Lower lobe of right lung (tissue), 2 donors: ENCODE measurements around the gene KCTD18. TPM values are rescaled to one million over a fixed set of nuclear protein-coding genes. Genes with fewer than 3 reads are reported as not detected.
A peak's percentile ranks its signal among the peaks of the same experiment; 100 is the strongest.

Source experiments
- ATAC-seq, 2 donors: fragments of 200-7000 bp; cut with Tn5 transposase; one replicate each; pipeline ENCODE4 v1.9.1; 2020 to 2022; ENCODE audit warnings: mild to moderate bottlenecking in 2 of 2, moderate library complexity in 2 of 2
- DNase-seq: peaks from one replicate; pipeline ENCODE4 v3.0.0-alpha.2; 2020
- H3K27ac ChIP-seq: fragments of 200-600 bp; one replicate; pipeline ENCODE4 v1.8.0; 2022
- H3K27me3 ChIP-seq: fragments of 200-600 bp; one replicate; pipeline ENCODE4 v1.8.0; 2022; ENCODE audit warnings: low read depth
- H3K36me3 ChIP-seq: fragments of 200-600 bp; one replicate; pipeline ENCODE4 v1.8.0; 2022; ENCODE audit warnings: mild to moderate bottlenecking
- H3K4me1 ChIP-seq: fragments of 200-600 bp; one replicate; pipeline ENCODE4 v1.8.0; 2022
- H3K4me3 ChIP-seq: fragments of 200-600 bp; one replicate; pipeline ENCODE4 v1.8.0; 2022; ENCODE audit warnings: mild to moderate bottlenecking
- H3K9me3 ChIP-seq: fragments of 200-600 bp; one replicate; pipeline ENCODE4 v1.8.0; 2022
- CTCF ChIP-seq: fragments of 200-600 bp; IDR thresholded peaks from one replicate; pipeline ENCODE4 v1.8.0; 2022; ENCODE audit warnings: antibody characterized with exemption, mild to moderate bottlenecking
- intact Hi-C: fragments of 100-400 bp; cut with DNase I; formaldehyde crosslinking; loops from one replicate; pipeline ENCODE4 v1.11.0; 2022
- total RNA-seq: library from RNA; stranded (reverse); fragmentation: NEBNext Ultra II Directional; extraction: Animal tissue kit (Norgen Biotek cat#: 25700); gene quantifications from one replicate; pipeline ENCODE4 v1.2.1, GENCODE V29; 2021
- donor health status: DM: no; HTN: yes; CAD: no; lungs with severe emphysema.

The KCTD18 gene
- total RNA-seq, 1 donor from 2014 or later, result 14.3 TPM

DNA sequence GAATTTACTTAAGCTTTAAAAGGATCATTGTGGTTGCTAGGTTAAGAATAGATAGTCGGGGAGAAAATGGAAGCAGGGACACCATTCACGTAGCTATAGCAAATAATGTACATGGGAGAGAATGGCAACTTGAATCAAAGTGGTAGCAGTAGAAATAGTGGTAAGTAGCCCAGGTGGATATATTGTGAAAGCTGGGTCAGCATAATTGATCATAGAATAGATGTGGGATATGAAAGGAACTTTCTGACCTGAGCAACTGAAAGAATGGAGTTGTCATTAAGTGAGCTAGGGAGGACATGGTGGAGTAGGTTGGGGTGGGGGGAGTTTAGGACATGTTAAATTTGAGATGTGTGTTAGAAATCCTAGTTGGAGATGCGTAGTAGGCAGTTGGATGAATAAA lies 18.4 kb upstream of the KCTD18 start:
- peaks cover 8% of the 10 kb centered on the region for H3K4me1 ChIP-seq
- DNase-seq, result no peak
- H3K9me3 ChIP-seq, result no peaks in the 10 kb centered on the region
- no peaks in the 10 kb centered on the region for H3K36me3 ChIP-seq
- intact Hi-C loops, result no loop called here
- no peak overlapping the region for H3K27ac ChIP-seq
- H3K27me3 ChIP-seq, result no peaks in the 10 kb centered on the region
- ATAC-seq, result no peak
- H3K4me3 ChIP-seq, result no peak overlapping the region
- no peak for TF ChIP-seq CTCF

DNA sequence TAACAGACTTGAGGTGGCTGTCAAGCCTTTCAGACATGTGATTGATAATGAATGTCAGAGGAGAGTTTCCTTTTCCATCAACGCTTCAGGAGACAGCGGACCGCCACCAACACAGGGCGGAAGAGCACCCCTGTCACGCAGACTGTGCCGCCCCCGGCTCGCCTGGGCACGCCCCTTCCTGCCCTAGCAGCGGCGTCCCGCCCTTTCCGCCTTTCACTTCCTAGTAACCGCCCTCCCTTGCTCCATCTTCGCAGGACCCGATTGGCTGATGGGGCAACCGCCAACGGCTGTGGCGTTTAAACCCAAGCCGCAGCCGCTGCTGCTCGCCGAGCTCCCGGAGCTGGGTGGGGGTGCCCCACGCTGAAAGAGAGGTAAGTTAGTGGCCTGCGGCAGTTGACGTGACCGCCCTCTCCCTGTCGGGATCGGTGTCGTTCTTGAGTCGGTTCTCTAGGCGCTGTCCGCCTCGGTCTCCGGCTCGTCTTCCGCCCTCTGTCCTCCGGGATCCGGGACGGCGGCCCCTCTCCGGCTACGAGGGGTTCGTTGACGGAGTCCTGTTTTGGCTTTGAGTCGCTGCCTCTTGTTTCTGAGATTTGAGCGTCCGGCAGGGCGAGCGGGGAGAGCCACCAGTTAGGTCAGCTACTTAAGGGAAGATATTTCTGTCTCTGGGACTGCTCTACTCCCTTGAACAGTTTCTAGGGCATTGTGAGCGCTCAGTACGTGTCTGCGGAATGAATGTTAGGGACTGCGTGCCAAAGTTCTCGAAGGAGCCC lies 16.2 kb upstream of the KCTD18 start, which contains the start of gene SGO2:
SGO2 (plus strand) TSS at position 326 of the 770 bp plus-strand sequence. CDS start 6,769 bp downstream, outside the sequence.
- intact Hi-C loops, result no loop called here
- Histone ChIP-seq H3K36me3 (no peaks in the 10 kb centered on the region), H3K4me3 (peak within 1 kb of the TSS; percentile 92), H3K4me1 (peaks cover 8% of the 10 kb centered on the region), H3K27me3 (no peaks in the 10 kb centered on the region), H3K27ac (peak within 1 kb of the TSS; percentile 56), H3K9me3 (no peaks in the 10 kb centered on the region)
- TF ChIP-seq CTCF, result no peak
- DNase-seq, result peak; percentile 97
- ATAC-seq, result peak; percentile 100

DNA sequence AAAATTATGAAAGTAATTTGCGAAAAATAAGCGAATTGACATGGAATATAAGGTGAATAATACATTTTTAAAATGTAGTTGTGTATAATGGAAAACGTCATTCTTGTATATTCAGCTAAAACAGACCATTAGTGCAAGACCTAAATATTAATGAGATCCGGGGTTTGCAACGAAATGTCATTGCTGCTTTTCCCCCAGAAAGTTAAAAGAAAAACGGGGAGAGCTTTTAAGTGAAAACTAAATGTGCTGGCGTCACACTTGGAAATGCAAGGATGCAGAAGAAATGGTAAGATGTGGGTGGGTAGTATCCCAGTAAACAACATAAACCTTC lies 15.6 kb upstream of the KCTD18 start:
- ATAC-seq, result no peak
- Histone ChIP-seq H3K27ac (peak overlapping the region; percentile 56), H3K9me3 (no peaks in the 10 kb centered on the region), H3K4me1 (peaks cover 8% of the 10 kb centered on the region), H3K36me3 (no peaks in the 10 kb centered on the region), H3K27me3 (no peaks in the 10 kb centered on the region), H3K4me3 (peak overlapping the region; percentile 92)
- TF ChIP-seq CTCF, result no peak
- DNase-seq, result no peak
- intact Hi-C loops, result no loop called here

GRCh38 chr2:200525066-200525465 lies 15.2 kb upstream of the KCTD18 start:
- no peaks in the 10 kb centered on the region for H3K27me3 ChIP-seq
- H3K4me1 ChIP-seq, result peaks cover 8% of the 10 kb centered on the region
- intact Hi-C loops, result no loop called here
- DNase-seq, result no peak
- no peak overlapping the region for H3K4me3 ChIP-seq
- no peak for ATAC-seq
- no peak for TF ChIP-seq CTCF
- H3K9me3 ChIP-seq, result no peaks in the 10 kb centered on the region
- no peak overlapping the region for H3K27ac ChIP-seq
- H3K36me3 ChIP-seq, result no peaks in the 10 kb centered on the region

DNA sequence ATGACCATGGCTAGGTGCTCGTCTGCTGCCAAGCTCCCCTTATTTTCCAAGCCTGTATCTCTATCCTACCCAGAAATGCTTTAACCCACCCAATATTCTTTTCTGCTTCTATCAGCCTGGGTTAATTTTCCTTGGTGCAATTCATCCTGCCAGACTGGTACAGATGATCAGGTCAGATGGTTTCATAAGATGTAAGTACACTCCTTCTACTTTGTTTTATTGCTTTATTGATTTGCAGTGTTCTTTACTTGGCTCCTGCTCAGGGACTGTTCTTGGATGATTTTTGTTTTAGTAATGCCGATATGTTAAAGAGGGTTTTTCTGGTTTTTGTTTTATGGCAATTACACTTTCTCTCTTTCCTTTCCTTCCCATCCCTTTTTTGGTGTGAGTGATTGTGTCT lies 13.7 kb upstream of the KCTD18 start:
- H3K27ac ChIP-seq, result no peak overlapping the region
- H3K4me1 ChIP-seq, result peaks cover 8% of the 10 kb centered on the region
- H3K9me3 ChIP-seq, result no peaks in the 10 kb centered on the region
- no peak for TF ChIP-seq CTCF
- H3K4me3 ChIP-seq, result no peak overlapping the region
- H3K36me3 ChIP-seq, result no peaks in the 10 kb centered on the region
- DNase-seq, result no peak
- no peak for ATAC-seq
- no peaks in the 10 kb centered on the region for H3K27me3 ChIP-seq
- intact Hi-C loops, result no loop called here
